K562 treated with DMSO at 1 percent for 4 hours (cell line): ENCODE measurements around the gene ALKBH7. TPM values are rescaled to one million over a fixed set of nuclear protein-coding genes. Genes with fewer than 3 reads are reported as not detected.

Source experiments
- total RNA-seq: library from RNA; unstranded; fragments of 300-600 nt; gene quantifications from 2 replicates; pipeline ENCODE4 v1.2.3, GENCODE V29; 2022; ENCODE audit not compliant: insufficient read depth

Gene ALKBH7, protein sequence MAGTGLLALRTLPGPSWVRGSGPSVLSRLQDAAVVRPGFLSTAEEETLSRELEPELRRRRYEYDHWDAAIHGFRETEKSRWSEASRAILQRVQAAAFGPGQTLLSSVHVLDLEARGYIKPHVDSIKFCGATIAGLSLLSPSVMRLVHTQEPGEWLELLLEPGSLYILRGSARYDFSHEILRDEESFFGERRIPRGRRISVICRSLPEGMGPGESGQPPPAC
- total RNA-seq = 115 and 123 TPM in 2 replicates

DNA sequence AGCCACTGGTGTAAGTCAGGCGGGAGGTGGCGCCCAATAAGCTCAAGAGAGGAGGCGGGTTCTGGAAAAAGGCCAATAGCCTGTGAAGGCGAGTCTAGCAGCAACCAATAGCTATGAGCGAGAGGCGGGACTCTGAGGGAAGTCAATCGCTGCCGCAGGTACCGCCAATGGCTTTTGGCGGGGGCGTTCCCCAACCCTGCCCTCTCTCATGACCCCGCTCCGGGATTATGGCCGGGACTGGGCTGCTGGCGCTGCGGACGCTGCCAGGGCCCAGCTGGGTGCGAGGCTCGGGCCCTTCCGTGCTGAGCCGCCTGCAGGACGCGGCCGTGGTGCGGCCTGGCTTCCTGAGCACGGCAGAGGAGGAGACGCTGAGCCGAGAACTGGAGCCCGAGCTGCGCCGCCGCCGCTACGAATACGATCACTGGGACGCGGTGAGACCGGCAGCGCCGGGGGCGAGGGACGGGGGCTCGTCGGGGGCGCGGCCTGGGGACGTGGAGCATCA is at the start of gene ALKBH7:
Gene ALKBH7, plus strand, starts transcription at position 201 of the 502 bp plus-strand sequence. Its CDS starts 27 bp downstream, at position 228.

DNA sequence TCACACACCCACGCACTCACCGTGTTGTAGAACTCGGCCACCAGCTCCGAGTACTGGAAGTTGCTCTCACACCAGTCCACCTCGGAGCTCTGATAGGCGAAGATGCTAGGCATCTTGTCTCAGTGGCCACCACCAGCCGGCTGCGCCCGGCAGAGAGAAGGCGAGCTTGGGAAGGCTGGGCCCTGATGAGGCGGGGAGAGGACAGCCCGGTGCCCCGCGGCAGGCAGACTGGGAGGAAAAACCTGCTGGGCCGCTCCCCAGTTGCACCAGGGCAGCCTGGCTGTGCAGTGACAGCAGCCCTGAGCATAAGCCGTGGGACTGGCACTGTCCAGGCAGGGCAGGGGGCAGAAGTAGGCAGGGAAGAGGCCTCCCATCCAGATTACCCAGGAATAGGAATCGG is 39.2 kb upstream of the ALKBH7 start, which contains the start of gene ACER1:
Gene ACER1, minus strand, starts transcription at position 174 of the 400 bp plus-strand sequence. Its CDS starts 61 bp downstream, at position 113.

GRCh38 chr19:6375411-6376010 is 2.9 kb downstream of the ALKBH7 start, which contains the start of gene PSPN:
Gene PSPN, minus strand, starts transcription at chr19:6375933. Its CDS starts 84 bp downstream, at chr19:6375849.

DNA sequence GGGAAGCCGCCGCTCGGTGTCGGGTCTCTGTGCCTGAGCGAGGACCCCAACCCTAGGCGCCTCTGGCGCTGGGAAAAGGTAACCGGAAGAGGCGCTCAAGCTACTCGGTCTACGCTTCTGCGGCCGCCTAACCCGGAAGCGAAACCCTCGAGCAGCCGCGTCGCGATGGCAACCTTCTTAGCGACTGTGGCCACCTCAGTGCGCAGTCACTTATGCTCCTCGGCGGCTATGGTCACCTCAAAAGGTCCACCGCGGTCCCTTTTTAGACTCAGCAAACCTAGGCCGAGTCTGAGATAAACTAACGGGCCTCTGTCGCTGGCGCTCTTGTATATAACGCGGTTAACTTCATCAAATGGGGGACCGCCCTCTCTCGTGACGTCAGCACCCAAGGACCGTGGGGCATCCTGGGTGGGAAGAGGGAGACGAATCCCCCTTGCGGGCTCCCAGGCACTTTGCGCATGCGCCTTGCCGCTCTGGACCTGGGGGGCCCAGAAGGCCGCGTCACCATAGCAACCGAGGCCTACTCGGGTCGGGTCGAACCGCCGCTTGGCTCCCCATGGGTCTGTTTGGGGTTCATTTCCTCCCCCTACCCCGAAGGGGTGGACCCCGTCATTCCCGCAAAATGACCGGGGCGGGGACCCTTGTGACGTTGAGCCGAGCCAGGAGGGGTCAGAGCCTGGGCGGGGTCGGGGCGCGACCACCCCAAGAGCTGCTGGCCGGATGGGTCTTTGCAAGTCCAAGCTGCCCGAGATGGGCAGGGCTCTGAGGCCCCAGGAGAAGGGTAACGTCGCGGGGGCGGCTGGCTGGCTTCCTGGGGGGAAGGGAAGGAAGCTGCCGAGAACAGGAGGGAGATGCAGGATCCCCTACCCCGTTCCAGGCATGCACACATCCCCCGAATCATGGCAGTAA is 20.7 kb downstream of the ALKBH7 start, which contains the start of gene GTF2F1:
Gene GTF2F1, minus strand, starts transcription at position 91 of the 909 bp plus-strand sequence. CDS start 169 bp downstream, outside the sequence.

GRCh38 chr19:6424195-6424938 is 51.8 kb downstream of the ALKBH7 start, which contains the start of gene KHSRP:
Gene KHSRP, minus strand, starts transcription at chr19:6424811. Its CDS starts 110 bp downstream, at chr19:6424701.

Other genes with a start within 250 kb of the ALKBH7 start
- gene ACSBG2, start 237.1 kb upstream of the ALKBH7 start, total RNA-seq = not detected in 2 replicates
- gene MLLT1, start 92.8 kb upstream of the ALKBH7 start, total RNA-seq = 40.3 and 49.6 TPM in 2 replicates
- not detected in 2 replicates for gene ACER1, start 39.2 kb upstream of the ALKBH7 start, total RNA-seq
- gene CLPP, start 11.3 kb upstream of the ALKBH7 start, total RNA-seq = 115 TPM in 2 replicates
- 3.6 and 5.2 TPM in 2 replicates for gene PSPN, start 3.1 kb downstream of the ALKBH7 start, total RNA-seq
- gene GTF2F1, start 20.4 kb downstream of the ALKBH7 start, total RNA-seq = 86.5 and 91.9 TPM in 2 replicates
- 466 and 493 TPM in 2 replicates for gene KHSRP, start 52.0 kb downstream of the ALKBH7 start, total RNA-seq
- 2.5 and 3.1 TPM in 2 replicates for gene SLC25A41, start 61.0 kb downstream of the ALKBH7 start, total RNA-seq
- gene SLC25A23, start 87.0 kb downstream of the ALKBH7 start, total RNA-seq = 52.2 and 64.2 TPM in 2 replicates
- gene CRB3, start 91.5 kb downstream of the ALKBH7 start, total RNA-seq = not detected in 2 replicates
- gene DENND1C, start 109.0 kb downstream of the ALKBH7 start, total RNA-seq = 1.7 and 1.9 TPM in 2 replicates
- gene TUBB4A, start 129.5 kb downstream of the ALKBH7 start, total RNA-seq = 5.5 and 8.6 TPM in 2 replicates
- gene TNFSF9, start 158.2 kb downstream of the ALKBH7 start, total RNA-seq = 17.9 and 30.7 TPM in 2 replicates
- gene CD70, start 218.4 kb downstream of the ALKBH7 start, total RNA-seq = 2.7 and 5.5 TPM in 2 replicates